HEK293T (cell line): ENCODE measurements around the gene COL5A1.

Source experiments
- BHLHE40 ChIP-seq: fragments of 450-650 bp; IDR thresholded peaks from 2 replicates; pipeline ENCODE4 v1.6.1; 2016; ENCODE audit warnings: mild to moderate bottlenecking, moderate library complexity, borderline replicate concordance
- FOXA1 ChIP-seq: fragments of 450-650 bp; IDR thresholded peaks from 2 replicates; pipeline ENCODE4 v1.6.1; 2016; ENCODE audit warnings: mild to moderate bottlenecking
- LEF1 ChIP-seq: fragments of 450-650 bp; IDR thresholded peaks from 2 replicates; pipeline ENCODE4 v1.6.1; 2017; ENCODE audit warnings: mild to moderate bottlenecking, borderline replicate concordance

GRCh38 chr9:134891713-134892112 lies 250.1 kb downstream of the COL5A1 start:
- TF ChIP-seq BHLHE40 = no peak
- no peak for TF ChIP-seq FOXA1
- no peak for TF ChIP-seq LEF1
